ENCODE measurements around the gene EPPIN.

DNA sequence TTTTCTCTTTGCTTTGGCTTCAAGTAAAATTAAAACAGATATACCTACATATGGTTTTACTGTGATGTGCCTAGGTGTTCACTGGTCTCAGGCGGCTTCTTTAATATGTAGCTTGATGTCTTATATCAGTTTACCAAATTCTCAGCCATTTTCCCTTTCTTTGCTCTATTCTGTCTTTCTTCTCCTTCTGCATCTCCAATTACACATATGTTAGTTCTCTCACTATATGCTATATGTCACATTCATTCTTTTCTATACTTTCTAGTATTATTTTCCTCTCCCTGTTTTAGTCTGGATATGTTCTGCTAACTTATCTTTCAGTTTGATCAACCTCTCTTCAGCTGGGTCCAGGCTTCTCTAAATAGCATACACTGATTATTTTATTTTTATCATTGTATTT is 46.3 kb upstream of the EPPIN start:
- TF ChIP-seq, protein P1, sequence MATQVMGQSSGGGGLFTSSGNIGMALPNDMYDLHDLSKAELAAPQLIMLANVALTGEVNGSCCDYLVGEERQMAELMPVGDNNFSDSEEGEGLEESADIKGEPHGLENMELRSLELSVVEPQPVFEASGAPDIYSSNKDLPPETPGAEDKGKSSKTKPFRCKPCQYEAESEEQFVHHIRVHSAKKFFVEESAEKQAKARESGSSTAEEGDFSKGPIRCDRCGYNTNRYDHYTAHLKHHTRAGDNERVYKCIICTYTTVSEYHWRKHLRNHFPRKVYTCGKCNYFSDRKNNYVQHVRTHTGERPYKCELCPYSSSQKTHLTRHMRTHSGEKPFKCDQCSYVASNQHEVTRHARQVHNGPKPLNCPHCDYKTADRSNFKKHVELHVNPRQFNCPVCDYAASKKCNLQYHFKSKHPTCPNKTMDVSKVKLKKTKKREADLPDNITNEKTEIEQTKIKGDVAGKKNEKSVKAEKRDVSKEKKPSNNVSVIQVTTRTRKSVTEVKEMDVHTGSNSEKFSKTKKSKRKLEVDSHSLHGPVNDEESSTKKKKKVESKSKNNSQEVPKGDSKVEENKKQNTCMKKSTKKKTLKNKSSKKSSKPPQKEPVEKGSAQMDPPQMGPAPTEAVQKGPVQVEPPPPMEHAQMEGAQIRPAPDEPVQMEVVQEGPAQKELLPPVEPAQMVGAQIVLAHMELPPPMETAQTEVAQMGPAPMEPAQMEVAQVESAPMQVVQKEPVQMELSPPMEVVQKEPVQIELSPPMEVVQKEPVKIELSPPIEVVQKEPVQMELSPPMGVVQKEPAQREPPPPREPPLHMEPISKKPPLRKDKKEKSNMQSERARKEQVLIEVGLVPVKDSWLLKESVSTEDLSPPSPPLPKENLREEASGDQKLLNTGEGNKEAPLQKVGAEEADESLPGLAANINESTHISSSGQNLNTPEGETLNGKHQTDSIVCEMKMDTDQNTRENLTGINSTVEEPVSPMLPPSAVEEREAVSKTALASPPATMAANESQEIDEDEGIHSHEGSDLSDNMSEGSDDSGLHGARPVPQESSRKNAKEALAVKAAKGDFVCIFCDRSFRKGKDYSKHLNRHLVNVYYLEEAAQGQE (IDR thresholded peaks at IDR 0.05; ENCODE audit: insufficient read depth in 1 of 2, low read depth in 2 of 2, low read length in 1 of 2): no peak
- TF ChIP-seq, protein P2, sequence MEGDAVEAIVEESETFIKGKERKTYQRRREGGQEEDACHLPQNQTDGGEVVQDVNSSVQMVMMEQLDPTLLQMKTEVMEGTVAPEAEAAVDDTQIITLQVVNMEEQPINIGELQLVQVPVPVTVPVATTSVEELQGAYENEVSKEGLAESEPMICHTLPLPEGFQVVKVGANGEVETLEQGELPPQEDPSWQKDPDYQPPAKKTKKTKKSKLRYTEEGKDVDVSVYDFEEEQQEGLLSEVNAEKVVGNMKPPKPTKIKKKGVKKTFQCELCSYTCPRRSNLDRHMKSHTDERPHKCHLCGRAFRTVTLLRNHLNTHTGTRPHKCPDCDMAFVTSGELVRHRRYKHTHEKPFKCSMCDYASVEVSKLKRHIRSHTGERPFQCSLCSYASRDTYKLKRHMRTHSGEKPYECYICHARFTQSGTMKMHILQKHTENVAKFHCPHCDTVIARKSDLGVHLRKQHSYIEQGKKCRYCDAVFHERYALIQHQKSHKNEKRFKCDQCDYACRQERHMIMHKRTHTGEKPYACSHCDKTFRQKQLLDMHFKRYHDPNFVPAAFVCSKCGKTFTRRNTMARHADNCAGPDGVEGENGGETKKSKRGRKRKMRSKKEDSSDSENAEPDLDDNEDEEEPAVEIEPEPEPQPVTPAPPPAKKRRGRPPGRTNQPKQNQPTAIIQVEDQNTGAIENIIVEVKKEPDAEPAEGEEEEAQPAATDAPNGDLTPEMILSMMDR (IDR thresholded peaks at IDR 0.05): no peak
- TF ChIP-seq POLR2AphosphoS5 (IDR thresholded peaks at IDR 0.05; ENCODE audit: low read depth, low read length): no peak

Measured in Panc1 (cell line).